SK-N-SH (cell line): ENCODE measurements around the gene GON7. TPM values are rescaled to one million over a fixed set of nuclear protein-coding genes. Genes with fewer than 3 reads are reported as not detected.

ENCODE experiments used
- CTCF ChIA-PET: fragments of 300-600, 350-600 bp; formaldehyde crosslinking; extraction: SDS; loops from one replicate; lab custom pipeline; 2021; lab: Yijun Ruan, JAX
- POLR2A ChIA-PET: fragments of 350-600 bp; sonication (Branson Sonifier 250); formaldehyde crosslinking; extraction: SDS; loops from one replicate; lab custom pipeline; 2020; ENCODE audit warnings: antibody characterized with exemption, inconsistent platforms; lab: Yijun Ruan, JAX
- DNase-seq: peaks from one replicate; pipeline ENCODE4 v3.0.0; 2012
- H2AFZ ChIP-seq: fragments of 200-600 bp; sonication (generic); 2 replicates; pipeline ENCODE4 v1.8.1; 2016; ENCODE audit warnings: antibody characterized with exemption, mild to moderate bottlenecking, low read depth
- H3F3A ChIP-seq: fragments of 200-600 bp; sonication (generic); replicated peaks from 2 replicates; pipeline ENCODE3; 2016; ENCODE audit warnings: antibody characterized with exemption, mild to moderate bottlenecking; ENCODE audit not compliant: insufficient read depth
- H3K27ac ChIP-seq, 2 experiments: fragments of 200-500 bp in 1 of 2; fragments of 200-600 bp in 1 of 2; sonication (Bioruptor generic) in 1 of 2; sonication (generic), shearing (Covaris generic) in 1 of 2; 2 replicates each; pipeline versions ENCODE4 v1.5.1 to v1.6.1; 2014 to 2016; ENCODE audit warnings: low read depth in 2 of 2, inconsistent platforms in 1 of 2, low read length in 1 of 2, mild to moderate bottlenecking in 1 of 2, mixed read lengths in 1 of 2
- H3K27me3 ChIP-seq: fragments of 200-600 bp; sonication (generic), shearing (Covaris generic); 2 replicates; pipeline ENCODE4 v1.6.1; 2016; ENCODE audit warnings: mixed run types; ENCODE audit not compliant: insufficient read depth
- H3K36me3 ChIP-seq, 2 experiments: fragments of 200-500 bp in 1 of 2; fragments of 200-600 bp in 1 of 2; sonication (Bioruptor generic) in 1 of 2; sonication (generic) in 1 of 2; replicated peaks in 1 of 2; 2 replicates each; pipeline versions ENCODE3 to v1.5.1; 2014 to 2016; ENCODE audit warnings: low read length in 1 of 2, mild to moderate bottlenecking in 1 of 2; ENCODE audit not compliant: insufficient read depth in 2 of 2, control insufficient read depth in 1 of 2
- H3K4me1 ChIP-seq, 2 experiments: fragments of 200-500 bp in 1 of 2; fragments of 200-600 bp in 1 of 2; sonication (Bioruptor generic) in 1 of 2; sonication (generic), shearing (Covaris generic) in 1 of 2; 2 replicates each; pipeline versions ENCODE4 v1.5.1 to v1.6.1; 2014 to 2016; ENCODE audit warnings: low read depth in 1 of 2, low read length in 1 of 2, mixed run types in 1 of 2; ENCODE audit not compliant: insufficient read depth in 2 of 2, control insufficient read depth in 1 of 2
- H3K4me2 ChIP-seq: fragments of 200-600 bp; sonication (generic), shearing (Covaris generic); 2 replicates; pipeline ENCODE4 v1.6.1; 2017; ENCODE audit warnings: mixed run types
- H3K4me3 ChIP-seq, 2 experiments: fragments of 200-500 bp in 1 of 2; fragments of 200-600 bp in 1 of 2; sonication (Bioruptor generic) in 1 of 2; sonication (generic), shearing (Covaris generic) in 1 of 2; 2 replicates each; pipeline versions ENCODE4 v1.5.1 to v1.8.1; 2014 to 2016; ENCODE audit warnings: low read depth in 2 of 2, inconsistent platforms in 1 of 2, low read length in 1 of 2, mild to moderate bottlenecking in 1 of 2, mixed read lengths in 1 of 2, moderate library complexity in 1 of 2
- H3K79me2 ChIP-seq: fragments of 200-600 bp; sonication (generic); 2 replicates; pipeline ENCODE4 v1.8.1; 2017; ENCODE audit warnings: mild to moderate bottlenecking; ENCODE audit not compliant: insufficient read depth
- H3K9ac ChIP-seq: fragments of 200-600 bp; sonication (generic); 2 replicates; pipeline ENCODE4 v1.6.1; 2017; ENCODE audit warnings: mixed run types
- H3K9me2 ChIP-seq: fragments of 200-600 bp; sonication (generic); 2 replicates; pipeline ENCODE4 v1.6.1; 2017; ENCODE audit warnings: mixed run types
- H3K9me3 ChIP-seq: fragments of 200-600 bp; sonication (generic); 2 replicates; pipeline ENCODE4 v1.6.1; 2017; ENCODE audit warnings: mixed run types, mild to moderate bottlenecking, moderate library complexity
- H4K20me1 ChIP-seq: fragments of 200-600 bp; sonication (generic); 2 replicates; pipeline ENCODE4 v1.6.1; 2017; ENCODE audit warnings: mild to moderate bottlenecking, mixed run types; ENCODE audit not compliant: insufficient read depth
- CHD2 ChIP-seq: fragments of 150-350 bp; IDR thresholded peaks from 2 replicates; pipeline ENCODE4 v1.6.1; 2018; ENCODE audit warnings: low read length; ENCODE audit not compliant: partially characterized antibody
- EZH2phosphoT487 ChIP-seq: fragments of 200-600 bp; sonication (generic); IDR thresholded peaks from 2 replicates; pipeline ENCODE4 v1.6.1; 2017; ENCODE audit warnings: low read depth, mixed run types, mild to moderate bottlenecking, antibody characterized with exemption, moderate library complexity, borderline replicate concordance
- FOSL2 ChIP-seq: IDR thresholded peaks from 2 replicates; pipeline ENCODE4 v1.4.0; 2012; ENCODE audit warnings: low read depth, mild to moderate bottlenecking, moderate library complexity, borderline replicate concordance
- FOXM1 ChIP-seq: IDR thresholded peaks from 2 replicates; pipeline ENCODE4 v1.4.0; 2012; ENCODE audit warnings: low read depth, mild to moderate bottlenecking
- GABPA ChIP-seq: IDR thresholded peaks from 2 replicates; pipeline ENCODE4 v1.4.0; 2012; ENCODE audit warnings: low read depth, mild to moderate bottlenecking
- GATA2 ChIP-seq: sonication (generic); formaldehyde crosslinking; IDR thresholded peaks from 2 replicates; pipeline ENCODE4 v1.5.0; 2020; ENCODE audit warnings: mild to moderate bottlenecking, missing genetic modification reagents
- IRF3 ChIP-seq: fragments of 150-350 bp; IDR thresholded peaks from 2 replicates; pipeline ENCODE4 v1.6.1; 2016; ENCODE audit warnings: mild to moderate bottlenecking, low read depth, low read length
- MXI1 ChIP-seq: IDR thresholded peaks from 2 replicates; pipeline ENCODE4 v1.6.1; 2012; ENCODE audit warnings: mild to moderate bottlenecking, low read depth, low read length, improper control_type of control experiment
- NRF1 ChIP-seq: IDR thresholded peaks from 2 replicates; pipeline ENCODE4 v1.6.1; 2012; ENCODE audit warnings: low read depth, mild to moderate bottlenecking, low read length
- RCOR1 ChIP-seq: fragments of 150-350 bp; IDR thresholded peaks from 2 replicates; pipeline ENCODE4 v1.6.1; 2017; ENCODE audit warnings: antibody characterized with exemption, low read length
- REST ChIP-seq: IDR thresholded peaks from 2 replicates; pipeline ENCODE4 v1.6.1; 2012; ENCODE audit warnings: mild to moderate bottlenecking, low read depth, low read length, moderate library complexity
- SIN3A ChIP-seq: IDR thresholded peaks from 2 replicates; pipeline ENCODE4 v1.6.1; 2012; ENCODE audit warnings: low read depth, mild to moderate bottlenecking, low read length, moderate library complexity, borderline replicate concordance
- TAF1 ChIP-seq: IDR thresholded peaks from 2 replicates; pipeline ENCODE4 v1.6.1; 2012; ENCODE audit warnings: low read depth, mild to moderate bottlenecking, low read length, moderate library complexity, borderline replicate concordance
- TCF12 ChIP-seq: IDR thresholded peaks from 2 replicates; pipeline ENCODE4 v1.4.0; 2012
- USF1 ChIP-seq: IDR thresholded peaks from 2 replicates; pipeline ENCODE4 v1.4.0; 2012; ENCODE audit warnings: low read depth, borderline replicate concordance
- USF2 ChIP-seq: fragments of 150-350 bp; IDR thresholded peaks from 2 replicates; pipeline ENCODE4 v1.6.1; 2017; ENCODE audit warnings: antibody characterized with exemption, low read length, low read depth, borderline replicate concordance
- WGBS: methylation state at CpG from one replicate; pipeline ENCODE4 v1.1.6; 2017; ENCODE audit warnings: low lambda C conversion rate; 5-methylcytosine and 5-hydroxymethylcytosine counted together
- polyA plus RNA-seq, 3 experiments: library from polyadenylated mRNA; depleted of rRNA; stranded (reverse); fragments of >200 nt; gene quantifications; 2 replicates each; pipeline ENCODE4 v1.2.3, GENCODE V29; 2012
- TF ChIP-seq, protein P1 (sequence below): IDR thresholded peaks from 2 replicates; pipeline ENCODE4 v1.4.0; 2012; ENCODE audit warnings: low read depth, borderline replicate concordance

GON7 gene
- polyA plus RNA-seq, 1 of the 3 experiments (the other 2 are of a cell fraction): 14.8 TPM

DNA sequence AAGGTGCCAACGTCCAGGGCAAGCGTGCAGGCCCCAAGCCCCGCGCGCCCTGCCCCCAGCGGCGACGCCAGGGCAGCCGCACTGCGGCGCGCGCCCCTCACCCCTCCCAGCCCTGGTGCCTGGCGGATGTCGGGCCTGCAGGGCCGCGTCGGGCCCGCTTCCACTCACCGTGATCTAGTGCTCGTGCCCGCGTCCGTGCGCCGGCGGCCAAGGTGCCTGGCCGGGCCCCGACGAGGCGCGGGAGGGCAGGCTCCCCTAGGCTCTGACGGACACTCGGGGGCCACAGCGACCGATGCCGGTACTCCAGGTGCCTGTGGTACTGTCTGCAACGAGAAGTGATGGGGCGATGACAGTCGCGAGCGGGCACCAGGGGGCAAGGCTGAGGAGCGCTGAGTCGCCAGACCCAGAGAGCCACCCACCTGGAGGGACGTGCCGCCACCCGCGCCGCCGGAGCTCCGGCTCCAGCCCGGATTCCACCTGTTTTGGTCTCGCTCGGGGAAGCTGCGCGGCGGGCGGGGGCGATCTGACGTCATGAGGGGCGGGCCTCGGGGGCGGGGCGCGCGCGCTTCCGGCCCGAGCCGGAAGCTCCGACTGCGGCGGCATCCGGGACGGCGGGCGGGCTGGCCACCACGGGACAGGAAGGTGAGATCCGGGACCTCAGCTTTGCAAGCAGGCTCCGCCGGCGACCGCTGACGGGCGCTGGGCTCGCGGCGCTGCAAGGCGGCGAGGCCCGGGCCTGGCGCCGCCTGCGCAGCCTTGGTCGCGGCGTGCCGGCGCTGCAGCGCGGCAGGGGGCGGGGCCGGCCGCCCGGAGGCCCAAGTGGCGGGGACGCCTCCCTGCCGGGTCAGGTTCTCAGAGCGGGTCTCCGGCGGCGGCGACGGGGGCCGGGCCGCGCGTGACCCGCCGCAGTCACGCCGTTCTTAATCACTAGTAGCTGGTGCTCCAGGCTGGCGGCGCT is 22.2 kb downstream of the GON7 start, which contains the start of the genes LYSET and MOAP1 (continued):
- no peak for TF ChIP-seq EZH2phosphoT487
- 0 out of 2 replicates have a peak, but pooled peaks have one; percentile 5 for TF ChIP-seq USF1
- TF ChIP-seq, protein P1, sequence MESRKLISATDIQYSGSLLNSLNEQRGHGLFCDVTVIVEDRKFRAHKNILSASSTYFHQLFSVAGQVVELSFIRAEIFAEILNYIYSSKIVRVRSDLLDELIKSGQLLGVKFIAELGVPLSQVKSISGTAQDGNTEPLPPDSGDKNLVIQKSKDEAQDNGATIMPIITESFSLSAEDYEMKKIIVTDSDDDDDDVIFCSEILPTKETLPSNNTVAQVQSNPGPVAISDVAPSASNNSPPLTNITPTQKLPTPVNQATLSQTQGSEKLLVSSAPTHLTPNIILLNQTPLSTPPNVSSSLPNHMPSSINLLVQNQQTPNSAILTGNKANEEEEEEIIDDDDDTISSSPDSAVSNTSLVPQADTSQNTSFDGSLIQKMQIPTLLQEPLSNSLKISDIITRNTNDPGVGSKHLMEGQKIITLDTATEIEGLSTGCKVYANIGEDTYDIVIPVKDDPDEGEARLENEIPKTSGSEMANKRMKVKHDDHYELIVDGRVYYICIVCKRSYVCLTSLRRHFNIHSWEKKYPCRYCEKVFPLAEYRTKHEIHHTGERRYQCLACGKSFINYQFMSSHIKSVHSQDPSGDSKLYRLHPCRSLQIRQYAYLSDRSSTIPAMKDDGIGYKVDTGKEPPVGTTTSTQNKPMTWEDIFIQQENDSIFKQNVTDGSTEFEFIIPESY: no peak
- TF ChIP-seq CHD2: peak; percentile 70
- peak; percentile 80 for TF ChIP-seq GABPA
- TF ChIP-seq TAF1: peak; percentile 61; the same call in 1 of the 2 replicates
- TF ChIP-seq, all 33 proteins: peak for 13

- POLR2A ChIA-PET: interaction anchor here (1.1 to 1.6 kb wide), 4 partner anchors 68 to 297 kb away, joined by 3 to 5 read pairs (median 3); partner anchors contain the start of gene ITPK1
- Histone ChIP-seq H3K4me3 (peak overlapping the region; percentile 94 to 99), H3K9ac (peak overlapping the region; percentile 92), H3K4me2 (peak overlapping the region; percentile 86), H3K36me3 (peaks cover 30 to 34% of the 10 kb centered on the region in 2 experiments), H3K79me2 (peaks cover 47% of the 10 kb centered on the region), H2AFZ (peak overlapping the region; percentile 86; the same call in 1 of the 2 replicates), H3K4me1 (peaks cover 2 to 17% of the 10 kb centered on the region in 2 experiments; a peak in 2 of 4 replicates), H3F3A (peaks cover 4% of the 10 kb centered on the region), H3K9me3 (no peaks in the 10 kb centered on the region), H3K27me3 (no peaks in the 10 kb centered on the region), H3K9me2 (no peaks in the 10 kb centered on the region), H3K27ac (peak overlapping the region; percentile 92 to 93; a peak in 3 of 4 replicates), H4K20me1 (peaks cover 4% of the 10 kb centered on the region; the same call in 1 of the 2 replicates)
- WGBS: 36% methylated on average over 17 of the region's 17 CpGs
- CTCF ChIA-PET: interaction anchor here (0.6 to 1.7 kb wide), 7 partner anchors 9 to 232 kb away, joined by 3 to 7 read pairs (median 4); partner anchors contain the start of gene UBR7
- peak; percentile 8 for DNase-seq
- TF ChIP-seq GABPA (no peak), GATA2 (no peak), TCF12 (no peak), IRF3 (no peak), FOXM1 (no peak), NRF1 (no peak), REST (no peak), MXI1 (no peak), SIN3A (no peak), EZH2phosphoT487 (no peak), RCOR1 (no peak), FOSL2 (no peak), USF2 (no peak)
Observed at GRCh38 chr14:93183596-93184317, 23.1 kb downstream of the GON7 start.
